ENCODE results near the gene SPATS1. TPM values are rescaled to one million over a fixed set of nuclear protein-coding genes. Genes with fewer than 3 reads are reported as not detected.

Gene SPATS1
- total RNA-seq, 3 donors from 2014 or later (not counting 1 experiment from before 2014, with no cell fraction given), result not detected

- no peak for TF ChIP-seq CTCF (IDR thresholded peaks at IDR 0.05)
- H3K4me1 ChIP-seq (ENCODE audit: control insufficient read depth, insufficient read depth, low read length), result no peaks in the 10 kb centered on the region
- H3K27me3 Mint-ChIP-seq (ENCODE audit: low read depth in 2 of 2), result peaks cover 19 to 42% of the 10 kb centered on the region in 2 donors
- H3K4me3 Mint-ChIP-seq, result no peak overlapping the region
- DNase-seq, result no peak
- 54% methylated on average over 9 of the region's 11 CpGs for WGBS (ENCODE audit: insufficient coverage)
- H3K36me3 ChIP-seq (ENCODE audit: control insufficient read depth, insufficient read depth, low read length), result no peaks in the 10 kb centered on the region
- no peak overlapping the region for H3K4me3 ChIP-seq (ENCODE audit: low read length)
- H3K27ac ChIP-seq (ENCODE audit: low read length), result no peak overlapping the region
- no peaks in the 10 kb centered on the region for H3K36me3 Mint-ChIP-seq
- H3K27me3 ChIP-seq (ENCODE audit: control insufficient read depth, insufficient read depth, low read length), result no peaks in the 10 kb centered on the region
- H3K4me1 Mint-ChIP-seq, result no peaks in the 10 kb centered on the region
- no peak overlapping the region for H3K27ac Mint-ChIP-seq
- intact Hi-C loops (cut with micrococcal nuclease), result no loop called here
- ATAC-seq, result no peak
- no peaks in the 10 kb centered on the region for H3K9me3 Mint-ChIP-seq
- H3K9me3 ChIP-seq (ENCODE audit: control insufficient read depth, insufficient read depth, low read length), result no peaks in the 10 kb centered on the region
Observed at GRCh38 chr6:44333273-44333919, 9.1 kb upstream of the SPATS1 start.

DNA sequence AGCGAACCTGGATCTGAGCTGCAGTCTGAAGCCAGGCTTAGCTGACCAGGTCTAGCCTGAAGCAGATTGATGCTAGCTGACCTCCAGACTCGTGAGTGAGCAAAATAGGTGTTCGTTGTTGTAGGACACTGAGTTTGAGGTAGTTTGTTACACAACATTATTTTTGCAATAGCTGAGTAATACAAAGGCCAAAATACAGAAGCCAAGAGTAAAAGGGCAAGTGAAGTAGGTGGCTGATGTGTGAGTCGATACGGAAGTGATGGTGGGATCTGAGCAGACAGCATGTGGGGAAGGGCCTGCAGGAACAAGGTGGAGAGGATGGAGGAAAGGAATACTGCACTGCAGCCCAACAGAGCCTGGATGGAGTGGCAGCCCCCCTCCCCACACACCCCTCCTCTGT lies 8.5 kb upstream of the SPATS1 start:
- intact Hi-C loops (cut with micrococcal nuclease), result no loop called here
- H3K27ac Mint-ChIP-seq, result no peak overlapping the region
- no peaks in the 10 kb centered on the region for H3K4me1 Mint-ChIP-seq
- Histone ChIP-seq H3K4me3 (ENCODE audit: low read length) (no peak overlapping the region), H3K27me3 (ENCODE audit: control insufficient read depth, insufficient read depth, low read length) (no peaks in the 10 kb centered on the region), H3K27ac (ENCODE audit: low read length) (no peak overlapping the region), H3K4me1 (ENCODE audit: control insufficient read depth, insufficient read depth, low read length) (no peaks in the 10 kb centered on the region), H3K9me3 (ENCODE audit: control insufficient read depth, insufficient read depth, low read length) (no peaks in the 10 kb centered on the region), H3K36me3 (ENCODE audit: control insufficient read depth, insufficient read depth, low read length) (no peaks in the 10 kb centered on the region)
- no peak overlapping the region for H3K4me3 Mint-ChIP-seq
- H3K36me3 Mint-ChIP-seq, result no peaks in the 10 kb centered on the region
- no peak for DNase-seq
- no peak for TF ChIP-seq CTCF (IDR thresholded peaks at IDR 0.05)
- 86% methylated on average over 5 of the region's 5 CpGs for WGBS (ENCODE audit: insufficient coverage)
- ATAC-seq, result peak in 1 of 3 donors; percentile 30
- H3K9me3 Mint-ChIP-seq, result no peaks in the 10 kb centered on the region
- H3K27me3 Mint-ChIP-seq (ENCODE audit: low read depth in 2 of 2), result peaks cover 16 to 36% of the 10 kb centered on the region in 2 donors

DNA sequence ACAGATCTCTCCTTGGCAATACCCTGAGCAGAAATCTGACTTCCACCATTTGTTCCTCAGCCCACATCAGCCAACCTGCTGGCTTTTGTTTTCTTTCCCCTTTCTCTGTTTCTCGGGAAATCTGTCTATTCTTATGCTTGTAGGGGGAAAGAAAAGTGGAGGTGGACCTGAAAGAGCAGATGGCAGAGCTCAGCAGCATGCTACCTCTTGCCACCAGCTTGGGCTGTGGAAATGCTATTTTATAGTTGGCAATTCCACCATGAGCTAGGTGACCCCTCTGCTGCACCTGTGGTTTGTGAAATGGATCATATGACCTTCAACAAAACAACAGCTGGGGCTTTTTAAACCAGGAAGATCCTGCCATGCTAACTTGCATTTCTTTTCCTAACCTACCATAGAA lies 6.8 kb upstream of the SPATS1 start:
- Histone ChIP-seq H3K36me3 (ENCODE audit: control insufficient read depth, insufficient read depth, low read length) (no peaks in the 10 kb centered on the region), H3K4me3 (ENCODE audit: low read length) (no peak overlapping the region), H3K27me3 (ENCODE audit: control insufficient read depth, insufficient read depth, low read length) (no peaks in the 10 kb centered on the region), H3K4me1 (ENCODE audit: control insufficient read depth, insufficient read depth, low read length) (no peaks in the 10 kb centered on the region), H3K9me3 (ENCODE audit: control insufficient read depth, insufficient read depth, low read length) (no peaks in the 10 kb centered on the region), H3K27ac (ENCODE audit: low read length) (no peak overlapping the region)
- Mint-ChIP-seq H3K4me1 (no peaks in the 10 kb centered on the region), H3K27ac (no peak overlapping the region), H3K36me3 (no peaks in the 10 kb centered on the region), H3K27me3 (ENCODE audit: low read depth in 2 of 2) (peaks cover 8 to 20% of the 10 kb centered on the region in 2 donors), H3K9me3 (no peaks in the 10 kb centered on the region), H3K4me3 (no peak overlapping the region)
- ATAC-seq, result no peak
- intact Hi-C loops (cut with micrococcal nuclease), result no loop called here
- TF ChIP-seq CTCF (IDR thresholded peaks at IDR 0.05), result no peak
- WGBS (ENCODE audit: insufficient coverage), result 78% methylated on average over 1 of the region's 1 CpG
- DNase-seq, result no peak
